GM19240 (cell line): ENCODE data around the gene NTRK3.

Source experiments
- DNase-seq: peaks from one replicate; pipeline ENCODE4 v3.0.0; 2011; ENCODE audit warnings: low spot score; ENCODE audit not compliant: insufficient read length

The NTRK3 gene

GRCh38 chr15:88004399-88004798 lies 252.1 kb downstream of the NTRK3 start:
- no peak for DNase-seq

GRCh38 chr15:88003541-88004327 lies 252.8 kb downstream of the NTRK3 start:
- DNase-seq = no peak

- DNase-seq = no peak
Observed at GRCh38 chr15:88002706-88003105, 253.8 kb downstream of the NTRK3 start.

- DNase-seq = no peak
Observed at GRCh38 chr15:87998630-87999029, 257.9 kb downstream of the NTRK3 start.

GRCh38 chr15:87986776-87987175 lies 269.8 kb downstream of the NTRK3 start:
- DNase-seq = no peak

GRCh38 chr15:87985451-87985850 lies 271.1 kb downstream of the NTRK3 start:
- no peak for DNase-seq

GRCh38 chr15:87981969-87982368 lies 274.6 kb downstream of the NTRK3 start:
- no peak for DNase-seq

GRCh38 chr15:87977907-87978306 lies 278.6 kb downstream of the NTRK3 start:
- no peak for DNase-seq

- no peak for DNase-seq
Observed at GRCh38 chr15:87976552-87976951, 280.0 kb downstream of the NTRK3 start.

GRCh38 chr15:87973501-87974215 lies 282.9 kb downstream of the NTRK3 start:
- no peak for DNase-seq

- DNase-seq = no peak
Observed at GRCh38 chr15:87971076-87971475, 285.5 kb downstream of the NTRK3 start.

- no peak for DNase-seq
Observed at GRCh38 chr15:87967951-87968350, 288.6 kb downstream of the NTRK3 start.

- DNase-seq = no peak
Observed at GRCh38 chr15:87965304-87965703, 291.2 kb downstream of the NTRK3 start.

- no peak for DNase-seq
Observed at GRCh38 chr15:87962428-87962827, 294.1 kb downstream of the NTRK3 start.

GRCh38 chr15:87961851-87962420 lies 294.6 kb downstream of the NTRK3 start:
- DNase-seq = no peak

- no peak for DNase-seq
Observed at GRCh38 chr15:87959662-87960061, 296.9 kb downstream of the NTRK3 start.

- DNase-seq = no peak
Observed at GRCh38 chr15:87959080-87959479, 297.5 kb downstream of the NTRK3 start.

GRCh38 chr15:87955284-87955909 lies 301.1 kb downstream of the NTRK3 start:
- DNase-seq = no peak

- DNase-seq = no peak
Observed at GRCh38 chr15:87954793-87955192, 301.7 kb downstream of the NTRK3 start.

- no peak for DNase-seq
Observed at GRCh38 chr15:87952736-87953287, 303.7 kb downstream of the NTRK3 start.

- no peak for DNase-seq
Observed at GRCh38 chr15:87949575-87950223, 306.8 kb downstream of the NTRK3 start.
